22Rv1 (cell line): ENCODE results near the gene MADD.

Experiments
- H3K27ac ChIP-seq: fragments of 450-650 bp; 2 replicates; pipeline ENCODE4 v1.5.1; 2017
- CTCF ChIP-seq: fragments of 450-650 bp; IDR thresholded peaks from 2 replicates; pipeline ENCODE4 v1.5.1; 2017; ENCODE audit warnings: mild to moderate bottlenecking
- ZFX ChIP-seq: fragments of 450-650 bp; IDR thresholded peaks from 2 replicates; pipeline ENCODE4 v1.6.1; 2017; ENCODE audit warnings: antibody characterized with exemption, borderline replicate concordance

The MADD gene

DNA sequence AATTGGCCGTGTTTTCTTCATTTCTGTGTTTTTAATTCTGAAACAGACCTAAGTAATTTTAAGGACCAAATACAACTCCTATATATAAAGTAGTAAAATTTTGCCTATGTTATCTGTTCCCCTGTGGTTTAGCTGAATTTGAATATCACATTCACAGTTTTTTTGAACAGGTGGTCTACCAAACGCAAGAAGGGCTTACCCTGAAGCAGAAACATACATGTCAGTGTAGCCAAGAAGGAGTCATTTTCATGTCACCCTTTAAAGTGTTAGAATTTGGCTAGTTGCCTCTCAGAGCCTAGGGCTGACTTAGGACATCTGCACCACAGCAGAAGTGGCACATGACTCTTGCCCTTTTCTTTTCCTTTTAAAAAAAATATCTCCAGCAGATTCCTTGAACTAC is 48.2 kb downstream of the MADD start:
- H3K27ac ChIP-seq, result no peak overlapping the region
- no peak for TF ChIP-seq CTCF
- no peak for TF ChIP-seq ZFX

- TF ChIP-seq CTCF, result no peak
- TF ChIP-seq ZFX, result no peak
- H3K27ac ChIP-seq, result no peak overlapping the region
Measured at GRCh38 chr11:47324520-47324919, 54.6 kb downstream of the MADD start.

DNA sequence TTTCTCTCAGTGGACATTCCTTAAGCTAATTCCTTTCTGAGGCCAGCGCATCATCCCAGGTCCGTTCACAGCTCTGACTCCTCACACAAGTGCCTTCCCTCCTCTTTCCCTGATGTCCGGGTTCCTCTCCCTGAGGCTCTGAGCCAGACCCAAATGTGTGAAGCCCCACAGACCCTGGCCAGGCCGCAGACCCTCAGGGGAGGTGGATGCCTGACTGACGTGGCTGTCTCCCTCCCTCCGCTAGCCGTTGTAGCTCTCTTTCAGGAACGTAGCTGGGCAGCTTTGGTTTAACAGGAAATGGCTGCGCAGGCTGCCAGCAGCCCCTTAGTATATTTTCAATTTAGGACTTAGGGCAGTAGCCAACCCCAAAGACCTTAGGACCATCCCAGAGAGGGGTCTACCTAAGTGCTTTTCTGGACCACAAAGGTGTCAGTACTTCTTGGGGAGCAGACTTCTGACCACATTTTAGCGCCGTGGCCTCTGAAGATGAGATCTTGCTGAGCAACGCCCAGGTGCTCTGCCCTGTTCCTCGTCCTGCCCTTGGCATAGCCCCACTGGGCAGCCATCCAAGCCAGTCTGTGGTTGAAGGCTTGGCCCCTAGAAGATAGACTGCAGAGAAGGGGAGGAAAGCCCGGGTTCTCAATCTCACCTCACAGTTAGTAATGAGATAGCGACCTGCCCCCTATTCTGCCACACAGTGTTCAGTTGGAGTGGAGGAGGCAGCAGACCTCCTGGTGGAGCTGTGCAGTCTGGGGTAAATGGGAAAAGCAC is 55.5 kb downstream of the MADD start:
- TF ChIP-seq ZFX (no peak), CTCF (no peak)
- no peak overlapping the region for H3K27ac ChIP-seq

DNA sequence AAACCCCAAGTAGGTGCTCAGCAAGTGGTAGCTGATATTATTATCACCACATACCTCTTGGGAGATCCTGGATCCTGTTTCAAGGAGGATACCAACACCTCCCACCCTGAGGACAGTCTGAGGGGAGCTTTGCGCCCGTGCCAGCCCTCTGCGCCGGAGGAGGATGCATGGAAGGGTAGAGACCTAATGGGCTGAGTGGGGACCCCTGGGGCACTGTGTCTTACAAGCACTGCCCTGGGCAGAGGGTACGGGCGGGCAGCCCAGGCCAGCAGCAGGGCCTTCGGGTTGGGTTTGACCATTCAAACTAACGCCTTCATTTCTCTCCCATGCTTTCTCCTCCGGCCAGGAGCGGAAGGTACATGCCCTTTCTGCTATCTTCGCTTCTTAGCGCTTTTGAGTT is 56.3 kb downstream of the MADD start:
- no peak overlapping the region for H3K27ac ChIP-seq
- TF ChIP-seq CTCF, result no peak
- no peak for TF ChIP-seq ZFX

DNA sequence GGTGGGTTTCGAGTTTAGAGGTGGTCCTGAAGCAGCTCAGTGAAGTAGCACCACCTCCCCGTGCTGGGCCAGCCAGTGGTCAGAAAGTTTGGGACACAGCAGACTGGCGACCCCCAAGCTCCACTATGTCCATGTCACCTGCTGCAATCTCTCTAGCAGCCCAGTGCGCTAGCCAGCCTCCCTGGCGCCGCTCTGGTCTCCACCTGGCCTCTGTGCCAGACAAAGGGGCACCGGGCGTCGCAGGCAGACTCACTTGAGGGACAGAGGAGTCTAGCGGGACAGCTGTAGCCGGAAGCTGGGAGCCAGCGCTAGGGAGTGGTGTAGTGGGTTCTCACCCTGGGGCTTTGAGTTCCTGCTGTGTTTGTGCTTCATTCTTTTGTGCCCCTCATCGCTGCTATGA is 57.1 kb downstream of the MADD start:
- no peak overlapping the region for H3K27ac ChIP-seq
- TF ChIP-seq CTCF, result no peak

DNA sequence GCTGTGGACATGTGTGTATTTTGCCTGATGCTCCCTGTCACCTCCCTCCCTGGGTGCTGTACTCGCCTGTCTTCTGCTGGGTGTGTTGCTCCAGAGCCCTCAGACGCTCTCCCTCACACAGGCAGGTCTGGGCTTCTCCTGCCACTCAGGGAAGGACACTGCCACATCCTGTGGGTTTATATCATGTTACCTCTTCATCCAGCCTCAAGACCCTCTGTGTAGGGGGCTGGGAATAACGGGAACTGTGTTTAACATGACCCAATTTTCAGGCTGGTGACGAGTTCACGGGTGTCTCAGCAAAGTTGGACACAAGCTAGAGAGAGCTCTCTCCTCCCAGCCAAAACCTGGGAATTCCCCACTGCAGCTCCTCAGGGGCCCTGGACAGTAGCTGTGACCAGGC is 58.0 kb downstream of the MADD start:
- no peak overlapping the region for H3K27ac ChIP-seq
- TF ChIP-seq ZFX, result no peak
- TF ChIP-seq CTCF, result no peak

GRCh38 chr11:47328449-47329390 is 58.8 kb downstream of the MADD start:
- TF ChIP-seq ZFX, result no peak
- TF ChIP-seq CTCF, result no peak
- H3K27ac ChIP-seq, result no peak overlapping the region
